AG10803 (cell line): ENCODE measurements around the gene CPA1.
A peak's percentile ranks its signal among the peaks of the same experiment; 100 is the strongest.

Source experiments
- DNase-seq: peaks from one replicate; pipeline ENCODE4 v3.0.0; 2010; ENCODE audit warnings: low read depth
- H3K4me3 ChIP-seq: 2 replicates; pipeline ENCODE4 v1.5.1; 2011; ENCODE audit warnings: mild to moderate bottlenecking, low read length, control low read depth
- TF ChIP-seq, protein P1 (sequence below): conservative IDR thresholded peaks from 2 replicates; pipeline ENCODE4 v1.5.1; 2011; ENCODE audit warnings: mild to moderate bottlenecking, low read length, control low read depth, inconsistent platforms

The CPA1 gene

GRCh38 chr7:130401578-130401977, 21.3 kb downstream of the CPA1 start:
- no peak for DNase-seq
- TF ChIP-seq, protein P1, sequence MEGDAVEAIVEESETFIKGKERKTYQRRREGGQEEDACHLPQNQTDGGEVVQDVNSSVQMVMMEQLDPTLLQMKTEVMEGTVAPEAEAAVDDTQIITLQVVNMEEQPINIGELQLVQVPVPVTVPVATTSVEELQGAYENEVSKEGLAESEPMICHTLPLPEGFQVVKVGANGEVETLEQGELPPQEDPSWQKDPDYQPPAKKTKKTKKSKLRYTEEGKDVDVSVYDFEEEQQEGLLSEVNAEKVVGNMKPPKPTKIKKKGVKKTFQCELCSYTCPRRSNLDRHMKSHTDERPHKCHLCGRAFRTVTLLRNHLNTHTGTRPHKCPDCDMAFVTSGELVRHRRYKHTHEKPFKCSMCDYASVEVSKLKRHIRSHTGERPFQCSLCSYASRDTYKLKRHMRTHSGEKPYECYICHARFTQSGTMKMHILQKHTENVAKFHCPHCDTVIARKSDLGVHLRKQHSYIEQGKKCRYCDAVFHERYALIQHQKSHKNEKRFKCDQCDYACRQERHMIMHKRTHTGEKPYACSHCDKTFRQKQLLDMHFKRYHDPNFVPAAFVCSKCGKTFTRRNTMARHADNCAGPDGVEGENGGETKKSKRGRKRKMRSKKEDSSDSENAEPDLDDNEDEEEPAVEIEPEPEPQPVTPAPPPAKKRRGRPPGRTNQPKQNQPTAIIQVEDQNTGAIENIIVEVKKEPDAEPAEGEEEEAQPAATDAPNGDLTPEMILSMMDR = no peak
- no peak overlapping the region for H3K4me3 ChIP-seq

GRCh38 chr7:130405003-130405402, 24.7 kb downstream of the CPA1 start:
- TF ChIP-seq, protein P1 = no peak
- no peak for DNase-seq
- H3K4me3 ChIP-seq = no peak overlapping the region

DNA sequence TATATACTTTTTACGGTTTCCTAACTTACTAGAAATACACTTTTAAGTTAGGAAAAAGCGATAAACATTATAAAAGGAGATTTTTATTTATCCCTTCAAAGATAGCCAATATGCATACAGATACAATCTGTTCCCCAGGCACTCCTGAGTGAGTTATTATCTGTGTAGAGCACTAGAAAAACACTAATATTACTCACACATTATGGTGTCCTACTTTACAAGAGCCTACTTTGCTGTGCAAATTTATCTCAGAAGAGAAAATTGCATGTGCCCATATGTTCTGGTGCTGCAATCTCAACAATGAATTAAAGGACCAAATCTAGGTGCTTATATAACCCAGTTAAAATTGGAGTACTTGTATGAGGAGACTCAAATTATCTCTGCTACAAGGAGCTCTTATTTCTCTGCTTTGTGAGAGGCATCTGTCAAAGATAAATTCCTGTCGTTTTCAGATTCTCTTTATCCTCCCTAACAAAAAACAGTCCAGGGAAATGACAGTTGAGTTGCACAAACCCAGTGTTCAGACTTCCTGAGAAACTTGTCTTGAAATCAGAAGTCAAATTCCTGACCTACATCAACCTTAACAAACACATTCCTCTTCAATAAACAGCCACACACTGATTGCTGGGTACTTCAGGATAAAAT, 28.9 kb downstream of the CPA1 start:
- peak; percentile 54 for DNase-seq
- TF ChIP-seq, protein P1 = no peak
- H3K4me3 ChIP-seq = no peak overlapping the region

- H3K4me3 ChIP-seq = no peak overlapping the region
- no peak for DNase-seq
- TF ChIP-seq, protein P1 = no peak
These were observed 29.4 kb downstream of the CPA1 start for GRCh38 chr7:130409712-130410072.

DNA sequence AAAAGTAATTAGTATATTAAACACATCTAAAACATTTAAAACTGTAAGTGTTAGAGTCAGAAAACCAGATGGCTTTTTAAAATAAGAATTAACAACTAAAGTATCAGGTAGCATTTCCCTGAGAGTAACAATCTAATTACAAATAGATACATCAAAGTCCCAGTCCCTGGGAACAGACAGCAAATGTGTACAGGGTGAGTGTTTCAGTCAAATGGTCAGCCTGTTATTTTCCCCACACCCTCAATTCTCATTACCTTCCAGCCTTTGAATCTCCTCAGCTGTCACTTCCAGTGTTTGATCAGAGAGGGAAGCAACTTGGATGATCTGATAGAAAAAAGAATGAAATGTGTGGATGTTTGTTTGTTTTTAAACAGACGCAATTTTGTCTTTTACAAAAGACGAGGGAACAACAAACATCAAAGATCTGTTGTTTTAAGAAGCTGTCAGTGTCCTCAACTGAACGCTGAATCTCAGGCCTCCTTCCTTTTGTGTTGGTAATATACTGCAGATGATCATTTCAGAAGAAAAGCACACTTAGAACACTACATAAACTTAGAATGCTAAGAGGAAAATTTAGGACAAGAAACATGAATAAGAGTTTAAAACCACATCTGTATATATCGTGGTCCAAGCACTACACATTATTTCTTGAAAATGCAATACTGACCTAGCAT, 30.7 kb downstream of the CPA1 start:
- TF ChIP-seq, protein P1 = no peak
- DNase-seq = no peak

GRCh38 chr7:130413201-130413600, 32.9 kb downstream of the CPA1 start:
- TF ChIP-seq, protein P1 = no peak
- no peak for DNase-seq
- H3K4me3 ChIP-seq = no peak overlapping the region

More for the DNA sequence above, 30.7 kb downstream of the CPA1 start:
- no peak overlapping the region for H3K4me3 ChIP-seq

- TF ChIP-seq, protein P1 = no peak
- no peak overlapping the region for H3K4me3 ChIP-seq
- no peak for DNase-seq
These were observed 34.7 kb downstream of the CPA1 start for GRCh38 chr7:130415006-130415405.
